AG08396 (cell line): ENCODE results near the gene TMEM204.
A peak's percentile ranks its signal among the peaks of the same experiment; 100 is the strongest.

Experiments used
- DNase-seq: peaks from one replicate; pipeline ENCODE4 v3.0.0; 2012; ENCODE audit warnings: low spot score, mixed read lengths

The TMEM204 gene

GRCh38 chr16:1533443-1533951 is at the start of gene TMEM204:
TMEM204 (plus strand) TSS chr16:1533666; CDS start chr16:1534276, 610 bp downstream.
- peak; percentile 83 for DNase-seq

GRCh38 chr16:1485847-1486496 is 47.5 kb upstream of the TMEM204 start:
- no peak for DNase-seq

DNA sequence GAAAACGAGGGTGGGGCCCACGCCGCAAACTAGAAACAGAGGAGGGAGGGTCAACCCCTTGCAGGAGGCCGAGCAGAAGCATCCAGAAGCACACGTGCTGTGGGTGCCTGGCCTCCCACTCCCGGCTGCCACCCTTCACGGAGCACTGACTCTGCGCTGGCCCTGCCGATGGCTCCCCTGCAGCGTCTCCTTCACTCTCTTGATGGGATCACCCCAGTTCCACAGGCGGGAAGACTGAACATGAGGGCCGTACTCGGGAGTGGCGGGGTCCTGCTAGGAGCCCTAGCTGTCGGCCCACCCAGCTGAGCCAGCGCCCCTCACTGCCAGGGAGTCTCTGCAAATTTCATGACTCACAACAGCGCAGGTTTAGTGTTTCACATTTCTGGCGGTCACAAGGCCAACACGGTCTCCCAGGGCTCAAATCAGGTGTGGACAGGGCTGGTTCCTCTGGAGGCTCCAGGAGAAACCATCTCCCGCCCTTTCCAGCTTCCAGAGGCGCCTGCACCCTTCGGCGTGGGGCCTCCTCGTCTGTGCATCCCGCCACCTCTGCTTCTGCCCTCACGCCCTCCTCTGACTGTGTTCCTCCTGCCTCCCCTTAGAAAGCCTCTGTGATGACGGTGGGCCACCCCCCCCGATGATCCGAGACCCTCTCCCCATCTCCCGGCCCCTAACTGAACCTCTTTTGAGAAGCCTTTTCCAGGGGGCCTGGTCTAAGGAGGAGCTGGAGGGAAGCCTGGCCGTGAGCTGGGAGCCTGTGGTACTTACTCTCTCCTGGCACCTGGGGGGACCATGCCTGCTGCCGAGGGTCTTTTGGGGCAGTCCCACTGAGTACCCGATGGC is 46.7 kb upstream of the TMEM204 start:
- no peak for DNase-seq

DNA sequence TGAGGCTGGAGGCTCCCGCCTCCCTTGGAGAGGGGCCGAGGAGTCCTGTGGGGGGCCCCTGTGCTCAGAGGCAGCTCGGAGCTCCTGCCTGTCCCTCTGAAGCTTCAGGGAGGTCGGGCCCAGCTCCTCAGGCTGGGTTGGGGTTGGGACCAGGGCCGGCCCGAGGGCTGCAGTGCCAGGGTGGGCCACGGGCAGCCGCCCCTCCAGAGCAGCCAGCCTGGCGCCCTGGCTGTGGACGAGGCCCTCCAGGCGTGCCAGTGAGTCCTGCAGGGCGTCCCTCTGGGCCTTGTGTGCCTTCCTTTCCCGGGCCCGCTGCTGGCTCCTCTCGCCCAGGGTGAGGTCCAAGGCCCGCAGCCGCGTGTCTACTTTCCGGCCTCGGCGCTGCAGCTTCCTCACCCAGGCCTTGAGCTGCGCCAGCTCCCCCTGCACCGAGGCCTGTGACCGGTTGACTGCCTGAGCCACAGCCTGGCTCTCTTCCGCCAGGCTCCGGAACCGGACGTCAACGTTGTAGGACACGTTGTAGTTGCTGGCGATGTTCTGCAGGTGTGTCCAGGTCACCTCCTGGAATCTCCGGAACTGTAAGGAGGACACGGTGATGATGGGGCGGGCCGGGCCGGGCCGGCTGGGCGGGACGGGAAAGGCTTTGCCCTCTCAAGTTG is 45.9 kb upstream of the TMEM204 start:
- DNase-seq = no peak

DNA sequence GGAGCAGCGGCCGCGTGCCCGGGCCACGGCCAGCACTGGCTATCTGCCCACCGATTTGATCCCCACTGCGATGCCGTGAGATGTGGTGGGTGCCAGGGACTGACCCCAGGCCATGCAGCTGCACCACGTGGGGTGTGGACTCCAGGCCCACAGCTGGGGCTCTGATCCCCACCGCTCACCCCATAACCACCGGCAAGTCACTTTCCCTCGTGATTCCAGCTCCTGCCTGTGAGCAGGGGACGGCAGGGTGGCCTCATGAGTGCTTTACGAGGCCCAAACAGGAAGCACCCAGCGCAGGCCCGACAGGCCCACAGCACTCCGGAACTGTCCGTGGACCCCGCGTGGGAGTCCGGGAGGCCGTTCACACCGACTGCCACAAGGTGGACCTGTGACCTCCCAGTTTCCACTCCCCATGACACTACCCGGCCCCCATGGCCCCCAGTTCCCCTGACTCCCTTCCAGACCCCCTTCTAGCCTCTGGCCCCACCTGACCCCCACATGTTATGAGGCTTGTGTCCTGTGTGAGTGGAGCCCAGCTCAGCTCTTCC is 45.3 kb upstream of the TMEM204 start:
- no peak for DNase-seq

- DNase-seq = no peak
Measured at GRCh38 chr16:1488619-1489018, 44.8 kb upstream of the TMEM204 start, which contains the start of gene PTX4. PTX4 (minus strand) TSS chr16:1488944; CDS start chr16:1488909, 35 bp downstream.

- DNase-seq = no peak
Measured at GRCh38 chr16:1489077-1489476, 44.4 kb upstream of the TMEM204 start.

DNA sequence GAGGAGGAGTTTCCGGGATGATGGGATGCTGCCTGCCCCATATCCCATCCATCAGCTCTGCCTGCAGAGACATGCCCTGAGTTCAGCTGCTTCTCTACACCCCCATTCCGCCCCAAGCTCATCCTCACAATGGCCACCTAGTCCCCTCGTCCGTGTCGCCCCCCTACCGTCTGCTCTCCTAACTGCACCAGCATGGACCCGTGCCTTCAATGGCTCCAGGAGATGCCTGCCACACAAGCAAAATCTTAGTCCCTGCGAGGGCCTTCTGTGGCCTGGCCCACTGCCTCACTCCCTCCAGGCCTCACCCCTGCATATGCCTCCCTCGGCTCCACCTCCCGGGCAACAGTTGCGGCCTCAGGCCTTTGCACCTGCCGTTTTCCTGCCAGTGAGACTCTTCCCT is 42.1 kb upstream of the TMEM204 start:
- DNase-seq = no peak

GRCh38 chr16:1492082-1492922 is 41.2 kb upstream of the TMEM204 start:
- DNase-seq = no peak

DNA sequence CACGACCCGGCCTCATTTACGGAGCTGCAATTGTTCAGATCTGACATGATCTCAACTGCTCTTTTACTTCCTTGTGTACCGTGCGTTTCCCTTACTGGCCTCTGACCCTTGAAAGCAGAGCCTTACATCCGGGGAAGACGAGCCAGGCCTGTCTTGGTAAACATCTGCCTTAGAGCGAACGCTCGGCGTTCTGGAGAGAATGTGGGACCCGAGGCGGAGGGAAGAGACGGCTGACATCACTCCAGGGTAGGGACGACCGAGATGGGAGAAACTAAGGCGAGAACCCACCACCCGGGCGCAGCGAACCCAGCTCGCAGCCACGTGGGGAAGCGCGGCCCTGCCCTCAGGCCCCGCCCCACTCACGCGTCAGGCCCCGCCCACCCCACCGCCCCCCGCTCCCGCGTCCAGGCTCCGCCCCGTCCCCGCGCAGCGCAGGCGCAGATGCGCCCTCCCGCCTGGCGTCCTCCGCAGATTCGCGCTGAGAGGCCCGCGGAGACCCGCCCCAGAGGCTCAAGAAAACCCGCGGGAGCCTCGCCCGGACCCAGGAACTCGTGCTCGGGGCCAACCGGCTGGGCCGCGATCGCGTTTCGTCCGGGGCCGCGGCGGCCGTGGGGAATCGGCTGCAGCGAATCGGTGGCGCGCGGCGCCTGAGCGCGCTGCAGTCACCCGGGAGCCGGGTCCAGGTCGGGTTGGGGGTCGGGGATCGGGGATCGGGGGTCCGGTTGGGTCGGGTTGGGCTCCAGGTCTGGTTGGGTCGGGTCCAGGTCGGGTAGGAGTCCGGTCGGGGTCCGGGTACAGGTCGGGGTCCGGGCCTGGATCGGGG is 40.3 kb upstream of the TMEM204 start, which contains the start of gene TELO2:
TSS of gene TELO2 (plus strand) at position 438 of the 823 bp plus-strand sequence. CDS start 922 bp downstream, outside the sequence.
- peak; percentile 99 for DNase-seq

DNA sequence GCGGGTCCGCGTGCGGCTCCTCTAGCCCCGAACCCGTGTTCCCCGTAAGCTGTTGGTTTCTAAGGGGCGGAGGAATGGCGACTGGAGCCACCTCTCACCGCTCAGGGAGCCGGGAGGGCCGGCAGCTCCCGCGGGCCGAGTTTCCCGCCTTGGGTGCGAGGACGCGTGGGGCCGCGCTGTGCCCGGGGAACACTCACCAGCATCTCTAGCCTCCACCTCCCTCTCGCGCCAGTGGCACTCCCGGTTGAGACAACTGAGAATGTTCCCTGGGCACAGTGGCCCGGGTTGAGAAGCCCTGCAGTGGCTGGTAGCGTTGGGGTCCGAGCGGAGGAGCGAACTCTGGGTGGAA is 39.7 kb upstream of the TMEM204 start:
- DNase-seq = peak; percentile 58

- peak; percentile 94 for DNase-seq
Measured at GRCh38 chr16:1494129-1494640, 39.3 kb upstream of the TMEM204 start.

GRCh38 chr16:1494711-1495110 is 38.8 kb upstream of the TMEM204 start:
- DNase-seq = peak; percentile 64

- no peak for DNase-seq
Measured at GRCh38 chr16:1495211-1495888, 38.1 kb upstream of the TMEM204 start.

- no peak for DNase-seq
Measured at GRCh38 chr16:1495889-1496262, 37.6 kb upstream of the TMEM204 start.

DNA sequence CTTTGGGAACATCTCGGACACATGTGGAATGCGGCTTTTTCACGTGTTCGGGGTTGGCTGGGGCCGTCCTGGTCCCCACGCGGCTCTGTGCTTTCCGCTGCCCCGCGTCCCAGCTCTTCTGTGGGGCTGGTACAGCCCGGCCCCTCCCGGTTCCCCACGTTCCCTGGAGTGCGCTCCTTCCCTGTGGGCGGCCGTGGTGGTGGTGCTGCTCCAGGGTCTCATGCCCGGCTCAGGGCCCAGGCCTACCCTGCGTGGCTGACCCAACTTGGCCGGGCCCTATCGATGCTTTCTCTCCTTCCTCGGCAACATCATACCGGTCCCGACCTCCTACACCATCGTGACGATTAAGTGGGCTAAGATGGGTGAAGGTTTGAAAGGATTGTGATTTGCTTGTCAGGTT is 37.0 kb upstream of the TMEM204 start:
- no peak for DNase-seq

GRCh38 chr16:1497014-1497598 is 36.4 kb upstream of the TMEM204 start:
- no peak for DNase-seq

DNA sequence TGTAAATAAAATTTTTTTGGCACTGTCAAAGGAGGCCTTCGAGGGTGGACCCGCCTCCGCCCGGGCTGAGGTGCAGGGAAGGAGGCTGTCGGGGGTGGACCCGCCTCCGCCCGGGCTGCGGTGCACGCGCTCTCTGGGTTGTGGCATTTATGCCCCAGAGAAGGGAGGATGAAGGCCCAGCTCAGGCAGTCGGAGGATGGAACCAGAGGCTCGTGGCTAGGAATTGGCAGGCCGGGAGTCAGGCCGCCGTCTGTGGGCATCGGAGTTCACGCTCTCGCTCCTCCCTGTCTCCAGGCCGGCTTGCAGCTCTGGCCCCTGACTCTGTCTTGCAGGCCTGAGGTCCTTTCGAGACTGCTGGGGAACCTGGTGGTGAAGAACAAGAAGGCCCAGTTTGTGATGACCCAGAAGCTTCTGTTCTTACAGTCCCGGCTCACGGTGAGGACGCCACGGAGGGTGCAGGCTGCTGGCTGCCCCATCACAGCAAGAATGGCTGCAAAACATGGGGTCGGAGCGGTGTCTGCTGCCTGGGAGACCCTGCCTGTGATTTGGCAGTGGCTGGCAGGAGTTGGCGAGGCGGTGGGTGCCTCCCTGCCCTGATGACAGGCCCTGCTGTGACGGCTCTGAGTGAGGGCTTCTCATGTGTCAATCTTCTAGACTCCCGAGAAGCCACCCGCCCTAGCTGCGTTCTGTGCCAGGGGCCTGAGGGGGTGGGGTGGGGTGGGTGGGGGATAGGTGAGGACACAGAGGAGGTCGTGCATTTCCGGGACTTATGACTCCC is 34.4 kb upstream of the TMEM204 start:
- DNase-seq = no peak
